Panc1 (cell line): ENCODE results near the gene AP3S1. TPM values are rescaled to one million over a fixed set of nuclear protein-coding genes. Genes with fewer than 3 reads are reported as not detected.

ENCODE experiments used
- ATAC-seq: fragments of 200-7000 bp; cut with Tn5 transposase; 2 replicates; pipeline ENCODE4 v1.9.1; 2020; ENCODE audit warnings: mild to moderate bottlenecking, moderate library complexity
- BruUV-seq: library from RNA; stranded (reverse); fragments of 400-500 nt; replicated peaks from 2 replicates; lab custom pipeline; 2021; lab: Mats Ljungman, UMichigan
- CTCF ChIA-PET: fragments of 300-600 bp; sonication (Branson Sonifier 250); formaldehyde crosslinking; loops from one replicate; lab custom pipeline; 2022; ENCODE audit warnings: antibody characterized with exemption; lab: Charles Lee
- POLR2A ChIA-PET: fragments of 300-600 bp; sonication (Branson Sonifier 250); formaldehyde crosslinking; loops from one replicate; lab custom pipeline; 2022; ENCODE audit warnings: antibody characterized with exemption; lab: Charles Lee
- DNase-seq: peaks from one replicate; pipeline ENCODE4 v3.0.0-alpha.2; 2010; ENCODE audit warnings: low read depth, low spot score
- H3K27ac ChIP-seq: 2 replicates; pipeline ENCODE4 v1.5.1; 2011; ENCODE audit warnings: mild to moderate bottlenecking, low read length, inconsistent platforms
- H3K27me3 ChIP-seq: fragments of 200-500 bp; sonication (Bioruptor generic); 2 replicates; pipeline ENCODE4 v1.6.0; 2014; ENCODE audit warnings: low read length, inconsistent platforms; ENCODE audit not compliant: control insufficient read depth, insufficient read depth
- H3K36me3 ChIP-seq: fragments of 200-500 bp; sonication (Bioruptor generic); 2 replicates; pipeline ENCODE4 v1.5.1; 2014; ENCODE audit warnings: inconsistent platforms, mild to moderate bottlenecking, low read length, moderate library complexity; ENCODE audit not compliant: control insufficient read depth, insufficient read depth
- H3K4me1 ChIP-seq: 2 replicates; pipeline ENCODE4 v1.5.1; 2011; ENCODE audit warnings: inconsistent platforms, mild to moderate bottlenecking, low read length, moderate library complexity; ENCODE audit not compliant: control insufficient read depth, insufficient read depth
- H3K4me3 ChIP-seq, 2 experiments: 2 replicates each; pipeline ENCODE4 v1.5.1; 2011 to 2012; ENCODE audit warnings: low read depth in 2 of 2, low read length in 2 of 2, mild to moderate bottlenecking in 2 of 2, inconsistent platforms in 1 of 2, moderate library complexity in 1 of 2
- H3K9me3 ChIP-seq: fragments of 200-500 bp; sonication (Bioruptor generic); 2 replicates; pipeline ENCODE4 v1.5.1; 2014; ENCODE audit warnings: low read depth, mild to moderate bottlenecking, inconsistent platforms, low read length, moderate library complexity; ENCODE audit not compliant: control insufficient read depth, insufficient read depth
- CTCF ChIP-seq: fragments of 450-650 bp; IDR thresholded peaks from 2 replicates; pipeline ENCODE4 v1.5.1; 2017; ENCODE audit warnings: mild to moderate bottlenecking
- POLR2AphosphoS5 ChIP-seq: IDR thresholded peaks from 2 replicates; pipeline ENCODE4 v1.6.1; 2012; ENCODE audit warnings: mild to moderate bottlenecking, low read depth, low read length, moderate library complexity
- SIN3A ChIP-seq: IDR thresholded peaks from 2 replicates; pipeline ENCODE4 v1.6.1; 2012; ENCODE audit warnings: low read depth, mild to moderate bottlenecking, low read length, moderate library complexity, borderline replicate concordance; ENCODE audit not compliant: insufficient read depth
- TCF7L2 ChIP-seq: IDR thresholded peaks from 2 replicates; pipeline ENCODE4 v1.6.1; 2011; ENCODE audit warnings: mild to moderate bottlenecking, low read depth, low read length, inconsistent platforms
- in situ Hi-C: cut with HindIII; loops from 2 replicates; pipeline ENCODE4 v1.10.0; 2016; ENCODE audit warnings: low sequenced_read_pairs, low pct_unique_long_range_greater_than_20kb
- intact Hi-C: fragments of 100-400 bp; cut with micrococcal nuclease; formaldehyde crosslinking; loops from one replicate; pipeline ENCODE4 v1.10.0; 2022; ENCODE audit not compliant: unreplicated experiment
- total RNA-seq: library from RNA; stranded (reverse); gene quantifications from one replicate; pipeline ENCODE4 v1.2.1, GENCODE V29; 2021; ENCODE audit not compliant: unreplicated experiment
- TF ChIP-seq, protein P1 (sequence below), 2 experiments: IDR thresholded peaks; 2 replicates each; pipeline ENCODE4 v1.6.1; 2011 to 2012; ENCODE audit warnings: low read depth in 2 of 2, control low read depth in 1 of 2, low read length in 1 of 2, mild to moderate bottlenecking in 1 of 2, moderate library complexity in 1 of 2; ENCODE audit not compliant: insufficient read depth in 1 of 2

The AP3S1 gene
- total RNA-seq, 1 experiment from 2014 or later = 88.8 TPM

DNA sequence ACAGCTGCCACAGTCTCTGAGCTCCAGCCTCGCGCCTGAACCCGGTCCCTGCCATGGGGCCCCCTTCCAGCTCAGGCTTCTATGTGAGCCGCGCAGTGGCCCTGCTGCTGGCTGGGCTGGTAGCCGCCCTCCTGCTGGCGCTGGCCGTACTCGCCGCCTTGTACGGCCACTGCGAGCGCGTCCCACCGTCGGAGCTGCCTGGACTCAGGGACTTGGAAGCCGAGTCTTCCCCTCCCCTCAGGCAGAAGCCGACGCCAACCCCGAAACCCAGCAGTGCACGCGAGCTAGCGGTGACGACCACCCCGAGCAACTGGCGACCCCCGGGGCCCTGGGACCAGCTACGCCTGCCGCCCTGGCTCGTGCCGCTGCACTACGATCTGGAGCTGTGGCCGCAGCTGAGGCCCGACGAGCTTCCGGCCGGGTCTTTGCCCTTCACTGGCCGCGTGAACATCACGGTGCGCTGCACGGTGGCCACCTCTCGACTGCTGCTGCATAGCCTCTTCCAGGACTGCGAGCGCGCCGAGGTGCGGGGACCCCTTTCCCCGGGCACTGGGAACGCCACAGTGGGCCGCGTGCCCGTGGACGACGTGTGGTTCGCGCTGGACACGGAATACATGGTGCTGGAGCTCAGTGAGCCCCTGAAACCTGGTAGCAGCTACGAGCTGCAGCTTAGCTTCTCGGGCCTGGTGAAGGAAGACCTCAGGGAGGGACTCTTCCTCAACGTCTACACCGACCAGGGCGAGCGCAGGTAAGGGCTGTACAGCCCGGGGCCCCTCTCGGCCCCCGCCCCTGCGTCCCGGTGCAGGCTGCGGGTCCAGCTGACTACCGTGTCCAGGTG, 121.0 kb downstream of the AP3S1 start:
- Histone ChIP-seq H3K27ac (no peak overlapping the region), H3K4me1 (0 out of 2 replicates have a peak, but pooled peaks cover 2% of the 10 kb centered on the region), H3K27me3 (peaks cover under 1% of the 10 kb centered on the region; the same call in 1 of the 2 replicates), H3K9me3 (no peaks in the 10 kb centered on the region), H3K36me3 (no peaks in the 10 kb centered on the region), H3K4me3 (no peak overlapping the region)
- in situ Hi-C loops (no loop called here), intact Hi-C loops (no loop called here)
- ATAC-seq = no peak
- TF ChIP-seq, protein P1, sequence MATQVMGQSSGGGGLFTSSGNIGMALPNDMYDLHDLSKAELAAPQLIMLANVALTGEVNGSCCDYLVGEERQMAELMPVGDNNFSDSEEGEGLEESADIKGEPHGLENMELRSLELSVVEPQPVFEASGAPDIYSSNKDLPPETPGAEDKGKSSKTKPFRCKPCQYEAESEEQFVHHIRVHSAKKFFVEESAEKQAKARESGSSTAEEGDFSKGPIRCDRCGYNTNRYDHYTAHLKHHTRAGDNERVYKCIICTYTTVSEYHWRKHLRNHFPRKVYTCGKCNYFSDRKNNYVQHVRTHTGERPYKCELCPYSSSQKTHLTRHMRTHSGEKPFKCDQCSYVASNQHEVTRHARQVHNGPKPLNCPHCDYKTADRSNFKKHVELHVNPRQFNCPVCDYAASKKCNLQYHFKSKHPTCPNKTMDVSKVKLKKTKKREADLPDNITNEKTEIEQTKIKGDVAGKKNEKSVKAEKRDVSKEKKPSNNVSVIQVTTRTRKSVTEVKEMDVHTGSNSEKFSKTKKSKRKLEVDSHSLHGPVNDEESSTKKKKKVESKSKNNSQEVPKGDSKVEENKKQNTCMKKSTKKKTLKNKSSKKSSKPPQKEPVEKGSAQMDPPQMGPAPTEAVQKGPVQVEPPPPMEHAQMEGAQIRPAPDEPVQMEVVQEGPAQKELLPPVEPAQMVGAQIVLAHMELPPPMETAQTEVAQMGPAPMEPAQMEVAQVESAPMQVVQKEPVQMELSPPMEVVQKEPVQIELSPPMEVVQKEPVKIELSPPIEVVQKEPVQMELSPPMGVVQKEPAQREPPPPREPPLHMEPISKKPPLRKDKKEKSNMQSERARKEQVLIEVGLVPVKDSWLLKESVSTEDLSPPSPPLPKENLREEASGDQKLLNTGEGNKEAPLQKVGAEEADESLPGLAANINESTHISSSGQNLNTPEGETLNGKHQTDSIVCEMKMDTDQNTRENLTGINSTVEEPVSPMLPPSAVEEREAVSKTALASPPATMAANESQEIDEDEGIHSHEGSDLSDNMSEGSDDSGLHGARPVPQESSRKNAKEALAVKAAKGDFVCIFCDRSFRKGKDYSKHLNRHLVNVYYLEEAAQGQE (IDR thresholded peaks at IDR 0.05; ENCODE audit: insufficient read depth in 1 of 2, low read depth in 2 of 2, low read length in 1 of 2) = no peak
- no peak for TF ChIP-seq SIN3A
- POLR2A ChIA-PET = no interaction called here
- CTCF ChIA-PET = no interaction called here
- BruUV-seq = no TSS peak
- no peak for DNase-seq

DNA sequence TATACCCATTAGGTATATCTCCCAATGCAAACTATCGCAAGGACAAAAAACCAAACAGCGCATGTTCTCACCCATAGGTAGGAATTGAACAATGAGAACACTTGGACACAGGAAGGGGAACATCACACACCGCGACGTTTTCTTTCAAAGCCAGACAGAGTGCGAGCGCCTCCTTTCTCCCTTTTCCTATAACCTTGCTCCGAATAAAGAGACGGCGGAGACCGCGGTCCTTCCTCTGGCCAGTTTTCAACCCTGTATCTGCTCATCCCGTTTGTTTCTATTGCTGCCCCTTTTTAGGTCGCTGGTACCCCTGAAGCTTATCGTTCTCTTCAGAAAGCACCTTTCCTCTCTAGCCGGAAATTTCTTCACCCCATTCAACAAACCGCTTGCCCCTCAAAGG, 121.8 kb downstream of the AP3S1 start:
- Histone ChIP-seq H3K4me3 (no peak overlapping the region), H3K36me3 (no peaks in the 10 kb centered on the region), H3K4me1 (0 out of 2 replicates have a peak, but pooled peaks cover 2% of the 10 kb centered on the region), H3K9me3 (no peaks in the 10 kb centered on the region), H3K27me3 (peaks cover 3% of the 10 kb centered on the region; the same call in 1 of the 2 replicates), H3K27ac (no peak overlapping the region)
- ChIA-PET CTCF (no interaction called here), POLR2A (no interaction called here)
- intact Hi-C loops (no loop called here), in situ Hi-C loops (no loop called here)
- ATAC-seq = no peak
- TF ChIP-seq POLR2AphosphoS5 (no peak), CTCF (no peak), SIN3A (no peak), TCF7L2 (no peak)
- TF ChIP-seq, protein P1 (IDR thresholded peaks at IDR 0.05; ENCODE audit: insufficient read depth in 1 of 2, low read depth in 2 of 2, low read length in 1 of 2) = no peak
- DNase-seq = no peak
- no TSS peak for BruUV-seq

Other genes starting within 250 kb of the AP3S1 start
- gene TICAM2, start 239.5 kb upstream of the AP3S1 start, total RNA-seq = 1.6 TPM
- 113 TPM for gene TMED7, start 215.9 kb upstream of the AP3S1 start, total RNA-seq
- not detected for gene CDO1, start 25.3 kb upstream of the AP3S1 start, total RNA-seq
- gene ATG12, start 370 bp upstream of the AP3S1 start, total RNA-seq = 52.0 TPM
- gene LVRN, start 120.5 kb downstream of the AP3S1 start, total RNA-seq = 0.08 TPM
- not detected for gene ARL14EPL, start 190.5 kb downstream of the AP3S1 start, total RNA-seq
- 37.9 TPM for gene COMMD10, start 243.1 kb downstream of the AP3S1 start, total RNA-seq